K562 (cell line): ENCODE measurements around the gene EPB42. TPM values are rescaled to one million over a fixed set of nuclear protein-coding genes. Genes with fewer than 3 reads are reported as not detected.
"Not testable (repeated sequence)": the region's sequence is repeated elsewhere in the genome, so short reads cannot be mapped to it uniquely, and the experiment has no call there.

Experiments
- ATAC-seq: fragments of 200-7000 bp; cut with Tn5 transposase; 3 replicates; pipeline ENCODE4 v1.9.1; 2020; ENCODE audit warnings: moderate library complexity
- BruUV-seq: library from RNA; stranded (reverse); fragments of 400-500 nt; replicated peaks from 2 replicates; lab custom pipeline; 2021; lab: Mats Ljungman, UMichigan
- CTCF ChIA-PET: fragments of 300-600 bp; formaldehyde crosslinking; extraction: SDS; loops from one replicate; lab custom pipeline; 2021; ENCODE audit warnings: low intra/inter-chr PET ratio; lab: Yijun Ruan, JAX
- POLR2A ChIA-PET: fragments of 300-600, 350-650 bp; sonication (Branson Sonifier 250); formaldehyde crosslinking; extraction: SDS; loops from one replicate; lab custom pipeline; 2021; ENCODE audit warnings: antibody characterized with exemption, inconsistent platforms; lab: Yijun Ruan, JAX
- DNase-seq, 4 experiments: peaks; one replicate each; pipeline versions ENCODE4 v3.0.0 to v3.0.0-alpha.2; 2011 to 2018; ENCODE audit warnings: low spot score in 3 of 4, mixed read lengths in 3 of 4; ENCODE audit errors: extremely low read depth in 1 of 4
- FAIRE-seq: peaks from 2 replicates; lab custom pipeline; 2011; peaks lifted over from hg19 to GRCh38; lab: Jason Lieb, UNC
- H2AFZ ChIP-seq: 2 replicates; pipeline ENCODE4 v1.6.0; 2011; ENCODE audit warnings: low read depth, low read length, control low read depth, inconsistent platforms
- H3K27ac ChIP-seq: fragments of 200-600 bp; 3 replicates; pipeline ENCODE4 v1.8.0; 2011; ENCODE audit warnings: low read depth, mild to moderate bottlenecking, control low read depth, inconsistent platforms, low read length, moderate library complexity, mixed read lengths; ENCODE audit errors: extremely low read depth
- H3K27me3 ChIP-seq, 2 experiments: fragments of 300-600 bp in 1 of 2; 2 replicates in 1 of 2; 3 replicates in 1 of 2; pipeline versions ENCODE4 v1.6.0 to v1.8.0; 2011; ENCODE audit warnings: inconsistent platforms in 2 of 2, low read length in 2 of 2, mild to moderate bottlenecking in 1 of 2, mixed read lengths in 1 of 2, moderate library complexity in 1 of 2; ENCODE audit not compliant: control insufficient read depth in 2 of 2, insufficient read depth in 2 of 2
- H3K36me3 ChIP-seq: fragments of 300-600 bp; 3 replicates; pipeline ENCODE4 v1.8.0; 2011; ENCODE audit warnings: mild to moderate bottlenecking, low read length, inconsistent platforms; ENCODE audit not compliant: control insufficient read depth, insufficient read depth
- H3K4me1 ChIP-seq, 2 experiments: fragments of 200-600 bp in 1 of 2; replicated peaks in 1 of 2; 2 replicates in 1 of 2; 3 replicates in 1 of 2; pipeline versions ENCODE4 v1.5.1 to v1.8.0; 2011; ENCODE audit warnings: inconsistent platforms in 2 of 2, low read length in 2 of 2, mild to moderate bottlenecking in 1 of 2, mixed read lengths in 1 of 2, moderate library complexity in 1 of 2; ENCODE audit not compliant: control insufficient read depth in 2 of 2, insufficient read depth in 2 of 2
- H3K4me2 ChIP-seq: 2 replicates; pipeline ENCODE4 v1.6.1; 2011; ENCODE audit warnings: low read length, control low read depth, inconsistent platforms, mixed read lengths; ENCODE audit not compliant: insufficient read depth
- H3K4me3 ChIP-seq: fragments of 200-600 bp; sonication (generic), shearing (Covaris generic); 2 replicates; pipeline ENCODE4 v1.5.1; 2016; ENCODE audit warnings: control low read depth, inconsistent platforms
- H3K79me2 ChIP-seq: fragments of 200-600 bp; 3 replicates; pipeline ENCODE4 v1.8.0; 2011; ENCODE audit warnings: low read length, inconsistent platforms; ENCODE audit not compliant: control insufficient read depth, insufficient read depth
- H3K9ac ChIP-seq, 2 experiments: 2 replicates each; pipeline versions ENCODE4 v1.6.0 to v1.6.1; 2011; ENCODE audit warnings: low read depth in 2 of 2, low read length in 2 of 2, control low read depth in 1 of 2, inconsistent platforms in 1 of 2, mild to moderate bottlenecking in 1 of 2, mixed read lengths in 1 of 2; ENCODE audit not compliant: insufficient read depth in 1 of 2
- H3K9me1 ChIP-seq: one replicate; pipeline ENCODE4 v1.6.0; 2011; ENCODE audit warnings: inconsistent platforms, mild to moderate bottlenecking, low read length, moderate library complexity; ENCODE audit not compliant: control insufficient read depth, insufficient read depth
- H3K9me3 ChIP-seq: replicated peaks from 2 replicates; pipeline ENCODE4 v1.5.1; 2011; ENCODE audit warnings: low read depth, low read length, inconsistent platforms; ENCODE audit not compliant: control insufficient read depth, insufficient read depth
- H4K20me1 ChIP-seq: replicated peaks from 2 replicates; pipeline ENCODE4 v1.6.1; 2011; ENCODE audit warnings: low read length, inconsistent platforms, mixed read lengths; ENCODE audit not compliant: control insufficient read depth, insufficient read depth
- HOXB6 ChIP-seq: fragments of 250-450 bp; sonication (Bioruptor Pico); IDR thresholded peaks from 2 replicates; pipeline ENCODE4 v1.5.1; 2022; ENCODE audit warnings: mild to moderate bottlenecking, borderline replicate concordance
- NFIC ChIP-seq: fragments of 450-650 bp; IDR thresholded peaks from 2 replicates; pipeline ENCODE4 v1.6.1; 2017; ENCODE audit warnings: mild to moderate bottlenecking, inconsistent platforms
- PTBP1 ChIP-seq: fragments of 200-400 bp; formaldehyde crosslinking; IDR thresholded peaks from 2 replicates; pipeline ENCODE4 v1.6.1; 2017; ENCODE audit warnings: low read depth, low read length
- RFX1 ChIP-seq: fragments of 450-650 bp; IDR thresholded peaks from 2 replicates; pipeline ENCODE4 v1.6.1; 2016; ENCODE audit warnings: mild to moderate bottlenecking, moderate library complexity
- SETDB1 ChIP-seq: IDR thresholded peaks from one replicate; pipeline ENCODE4 v1.6.1; 2012; ENCODE audit warnings: low read length, control low read depth, inconsistent platforms
- TRIM28 ChIP-seq: fragments of 450-650 bp; IDR thresholded peaks from 2 replicates; pipeline ENCODE4 v1.6.1; 2017
- UBTF ChIP-seq, 2 experiments: IDR thresholded peaks; 2 replicates each; pipeline ENCODE4 v1.6.1; 2012; ENCODE audit warnings: improper control_type of control experiment in 2 of 2, low read depth in 2 of 2, low read length in 2 of 2, borderline replicate concordance in 1 of 2
- ZFP36 ChIP-seq: fragments of 150-350 bp; IDR thresholded peaks from 2 replicates; pipeline ENCODE4 v1.6.1; 2018; ENCODE audit warnings: low read length, low read depth; ENCODE audit not compliant: partially characterized antibody
- ZNF280A ChIP-seq: fragments of 450-650 bp; IDR thresholded peaks from 2 replicates; pipeline ENCODE4 v1.6.1; 2018; ENCODE audit warnings: mild to moderate bottlenecking, low read depth; ENCODE audit not compliant: partially characterized antibody
- WGBS: fragments of 100-300 bp; shearing (Covaris generic); methylation state at CpG from one replicate; pipeline ENCODE4 v1.1.6; 2016; ENCODE audit warnings: low coverage, mixed read lengths; ENCODE audit not compliant: insufficient coverage; ENCODE audit errors: missing lambda C conversion rate; 5-methylcytosine and 5-hydroxymethylcytosine counted together
- in situ Hi-C: fragments of 300-500 bp; cut with MboI; formaldehyde crosslinking; loops from 4 replicates; pipeline ENCODE4 v1.15.0; 2018; ENCODE audit warnings: inconsistent platforms, mixed read lengths
- intact Hi-C: fragments of 100-400 bp; cut with micrococcal nuclease; formaldehyde crosslinking; loops from 2 replicates; pipeline ENCODE4 v1.14.2; 2022
- polyA plus RNA-seq, 8 experiments: library from polyadenylated mRNA; depleted of rRNA in 4 of 8; stranded (reverse) in 5 of 8; unstranded in 3 of 8; fragments of >200 nt; fragmentation: Nextera tagmentation in 2 of 8; fragmentation: Illumina TruSeq in 1 of 8; extraction: Ambion mirVana in 2 of 8; extraction: Trizol in 1 of 8; gene quantifications; 2 replicates each; pipeline versions ENCODE4 v1.2.1 to v1.2.3, GENCODE V29; 2011 to 2014; ENCODE audit warnings: inconsistent platforms in 1 of 8, missing spikeins in 1 of 8
- total RNA-seq, 7 experiments: library from RNA; depleted of rRNA in 6 of 7; stranded (reverse); fragments of >200 nt in 6 of 7; fragmentation: Illumina TruSeq in 2 of 7; extraction: Trizol in 2 of 7; gene quantifications; 2 replicates each; pipeline versions ENCODE4 v1.2.1 to v1.2.3, GENCODE V29; 2011 to 2021; ENCODE audit warnings: low replicate concordance in 1 of 7

The EPB42 gene
- total and polyA plus RNA-seq, 9 of the 15 experiments (the other 6 are each of a cell fraction or from before 2014, with no cell fraction given) = 0.38 to 2.3 (median 1.4) TPM

GRCh38 chr15:43198992-43199391 lies 21.8 kb downstream of the EPB42 start (continued):
- TF ChIP-seq UBTF (IDR thresholded peaks at IDR 0.05; ENCODE audit: borderline replicate concordance in 1 of 2, low read depth in 2 of 2, low read length in 2 of 2) (no peak), NFIC (no peak), PTBP1 (no peak), RFX1 (no peak), SETDB1 (no peak), HOXB6 (no peak)

- H3K27ac ChIP-seq, H3K9ac ChIP-seq, H3K4me1 ChIP-seq, FAIRE-seq, H4K20me1 ChIP-seq, ATAC-seq, intact Hi-C loops, H3K4me3 ChIP-seq, H3K9me3 ChIP-seq, H2AFZ ChIP-seq, in situ Hi-C loops, BruUV-seq, CTCF ChIA-PET, H3K27me3 ChIP-seq, H3K4me2 ChIP-seq, H3K79me2 ChIP-seq, H3K9me1 ChIP-seq, DNase-seq: not testable (repeated sequence)
- WGBS = 45% methylated on average over 4 of the region's 4 CpGs
- TF ChIP-seq ZFP36 = peak; percentile 66
- TF ChIP-seq TRIM28 = peak; percentile 64; the same call in 1 of the 2 replicates
- peak; percentile 14 for TF ChIP-seq ZNF280A
- peaks cover 28% of the 10 kb centered on the region for H3K36me3 ChIP-seq
- POLR2A ChIA-PET = interaction anchor here (0.8 to 1.4 kb wide), 2 partner anchors 11 to 13 kb away, joined by 4 to 7 read pairs; partner anchors contain the start of gene CCNDBP1
These were observed 22.3 kb downstream of the EPB42 start for GRCh38 chr15:43198556-43198955.
